Mesenchymal stem cell (in vitro differentiated cells and primary cell): ENCODE measurements around the gene ZNF207.

ENCODE experiments used
- DNase-seq: peaks from one replicate; pipeline ENCODE4 v3.0.0-alpha.2; 2013
- H2AFZ ChIP-seq: one replicate; pipeline ENCODE4 v1.6.1; 2013; ENCODE audit warnings: low read depth, mild to moderate bottlenecking, control low read depth, inconsistent platforms, low read length, moderate library complexity
- H2AK5ac ChIP-seq: 2 replicates; pipeline ENCODE4 v1.6.1; 2013; ENCODE audit warnings: low read length, moderate library complexity, mild to moderate bottlenecking, inconsistent platforms; ENCODE audit not compliant: severe bottlenecking
- H2BK120ac ChIP-seq: one replicate; pipeline ENCODE4 v1.6.1; 2013; ENCODE audit warnings: low read depth, mild to moderate bottlenecking, inconsistent platforms, low read length, moderate library complexity
- H2BK12ac ChIP-seq, 2 experiments: one replicate each; pipeline ENCODE4 v1.6.1; 2013; ENCODE audit warnings: inconsistent platforms in 2 of 2, low read length in 2 of 2, mild to moderate bottlenecking in 2 of 2, moderate library complexity in 2 of 2, control low read depth in 1 of 2
- H2BK15ac ChIP-seq: one replicate; pipeline ENCODE4 v1.6.1; 2013; ENCODE audit warnings: mild to moderate bottlenecking, low read depth, inconsistent platforms; ENCODE audit not compliant: poor library complexity, severe bottlenecking
- H2BK5ac ChIP-seq: 2 replicates; pipeline ENCODE4 v1.6.1; 2013; ENCODE audit warnings: low read depth, mild to moderate bottlenecking, low read length, control low read depth, inconsistent platforms; ENCODE audit not compliant: poor library complexity, severe bottlenecking
- H3K14ac ChIP-seq, 2 experiments: one replicate each; pipeline ENCODE4 v1.6.1; 2013; ENCODE audit warnings: inconsistent platforms in 2 of 2, low read length in 2 of 2, control low read depth in 1 of 2, mild to moderate bottlenecking in 1 of 2, moderate library complexity in 1 of 2
- H3K18ac ChIP-seq, 2 experiments: one replicate each; pipeline ENCODE4 v1.6.1; 2013; ENCODE audit warnings: inconsistent platforms in 2 of 2, low read length in 2 of 2, control low read depth in 1 of 2, low read depth in 1 of 2, mild to moderate bottlenecking in 1 of 2
- H3K23ac ChIP-seq, 2 experiments: one replicate each; pipeline ENCODE4 v1.6.1; 2013; ENCODE audit warnings: inconsistent platforms in 2 of 2, low read length in 2 of 2, mild to moderate bottlenecking in 2 of 2, moderate library complexity in 2 of 2, control low read depth in 1 of 2
- H3K27ac ChIP-seq: 2 replicates; pipeline ENCODE4 v1.5.1; 2013; ENCODE audit warnings: mild to moderate bottlenecking, moderate library complexity, low read length, control low read depth, inconsistent platforms; ENCODE audit not compliant: poor library complexity, severe bottlenecking
- H3K27me3 ChIP-seq, 2 experiments: 2 replicates each; pipeline versions ENCODE4 v1.6.1 to v1.7.0; 2013; ENCODE audit warnings: low read length in 2 of 2, mild to moderate bottlenecking in 2 of 2, moderate library complexity in 2 of 2, control low read depth in 1 of 2, inconsistent platforms in 1 of 2; ENCODE audit not compliant: control insufficient read depth in 1 of 2, insufficient read depth in 1 of 2
- H3K36me3 ChIP-seq, 2 experiments: 2 replicates each; pipeline versions ENCODE4 v1.6.1 to v1.7.0; 2013; ENCODE audit warnings: low read length in 2 of 2, control low read depth in 1 of 2, inconsistent platforms in 1 of 2, low read depth in 1 of 2, mild to moderate bottlenecking in 1 of 2; ENCODE audit not compliant: insufficient read depth in 2 of 2, control insufficient read depth in 1 of 2
- H3K4ac ChIP-seq, 2 experiments: one replicate each; pipeline ENCODE4 v1.6.1; 2013; ENCODE audit warnings: inconsistent platforms in 2 of 2, low read length in 2 of 2, mild to moderate bottlenecking in 2 of 2, moderate library complexity in 2 of 2, control low read depth in 1 of 2, low read depth in 1 of 2
- H3K4me1 ChIP-seq: 2 replicates; pipeline ENCODE4 v1.6.1; 2013; ENCODE audit warnings: low read depth, low read length, control low read depth; ENCODE audit not compliant: control insufficient read depth, insufficient read depth
- H3K4me2 ChIP-seq: 2 replicates; pipeline ENCODE4 v1.6.1; 2013; ENCODE audit warnings: low read length, mild to moderate bottlenecking, inconsistent platforms; ENCODE audit not compliant: poor library complexity, severe bottlenecking
- H3K4me3 ChIP-seq, 2 experiments: 2 replicates each; pipeline versions ENCODE4 v1.5.1 to v1.7.0; 2013; ENCODE audit warnings: low read length in 2 of 2, mild to moderate bottlenecking in 2 of 2, control low read depth in 1 of 2, low read depth in 1 of 2; ENCODE audit not compliant: insufficient read depth in 1 of 2
- H3K79me1 ChIP-seq: replicated peaks from 2 replicates; pipeline ENCODE4 v1.6.1; 2013; ENCODE audit warnings: mild to moderate bottlenecking, control low read depth, low read length, inconsistent platforms; ENCODE audit not compliant: poor library complexity, severe bottlenecking
- H3K9ac ChIP-seq: 2 replicates; pipeline ENCODE4 v1.7.0; 2013; ENCODE audit warnings: mild to moderate bottlenecking, low read length, moderate library complexity
- H3K9me3 ChIP-seq: 2 replicates; pipeline ENCODE4 v1.7.0; 2013; ENCODE audit warnings: mild to moderate bottlenecking, low read length; ENCODE audit not compliant: control insufficient read depth
- H4K8ac ChIP-seq: one replicate; pipeline ENCODE4 v1.6.1; 2013; ENCODE audit warnings: inconsistent platforms, mild to moderate bottlenecking, low read length, moderate library complexity
- H4K91ac ChIP-seq: one replicate; pipeline ENCODE4 v1.6.1; 2013; ENCODE audit warnings: mild to moderate bottlenecking, low read length, inconsistent platforms
- WGBS: methylation state at CpG from one replicate; pipeline ENCODE4 v1.1.7; 2013; ENCODE audit warnings: mixed read lengths; 5-methylcytosine and 5-hydroxymethylcytosine counted together

The ZNF207 gene

DNA sequence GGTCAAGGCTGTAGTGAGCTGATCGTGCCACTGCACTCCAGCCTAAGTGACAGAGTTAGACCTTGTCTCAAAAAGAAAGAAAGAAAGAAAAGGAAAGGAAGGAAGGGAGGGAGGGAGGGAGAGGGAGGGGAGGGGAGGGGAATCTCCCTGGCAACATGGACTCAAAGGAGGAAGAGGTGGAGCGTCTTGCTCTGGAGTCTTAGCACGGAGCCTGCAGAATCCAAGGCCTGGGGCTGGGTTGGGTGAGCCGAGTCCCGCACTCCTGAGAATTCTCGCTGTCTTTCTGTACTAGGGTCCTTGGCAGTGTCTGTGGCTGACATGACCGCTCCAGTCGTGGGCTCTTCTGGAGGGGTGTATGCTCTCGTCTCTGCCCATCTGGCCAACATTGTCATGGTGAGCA, 44.9 kb upstream of the ZNF207 start:
- H3K9me3 ChIP-seq, result no peaks in the 10 kb centered on the region
- H3K4me2 ChIP-seq, result no peak overlapping the region
- H2BK120ac ChIP-seq, result no peak overlapping the region
- peaks cover 39 to 48% of the 10 kb centered on the region in 2 experiments for H3K27me3 ChIP-seq
- H2AK5ac ChIP-seq, result no peak overlapping the region
- H3K4me1 ChIP-seq, result no peaks in the 10 kb centered on the region
- no peak overlapping the region for H3K4me3 ChIP-seq
- no peak overlapping the region for H3K23ac ChIP-seq
- H3K9ac ChIP-seq, result no peak overlapping the region
- H3K14ac ChIP-seq, result no peak overlapping the region
- H3K4ac ChIP-seq, result no peak overlapping the region
- H3K27ac ChIP-seq, result no peak overlapping the region
- no peak for DNase-seq
- no peak overlapping the region for H4K91ac ChIP-seq
- H2BK15ac ChIP-seq, result no peak overlapping the region
- WGBS, result 78% methylated on average over 9 of the region's 9 CpGs
- H2BK5ac ChIP-seq, result no peak overlapping the region
- H4K8ac ChIP-seq, result no peak overlapping the region
- no peak overlapping the region for H3K18ac ChIP-seq
- no peak overlapping the region for H2BK12ac ChIP-seq
- H2AFZ ChIP-seq, result no peak overlapping the region
- no peaks in the 10 kb centered on the region for H3K36me3 ChIP-seq
- H3K79me1 ChIP-seq, result no peaks in the 10 kb centered on the region

DNA sequence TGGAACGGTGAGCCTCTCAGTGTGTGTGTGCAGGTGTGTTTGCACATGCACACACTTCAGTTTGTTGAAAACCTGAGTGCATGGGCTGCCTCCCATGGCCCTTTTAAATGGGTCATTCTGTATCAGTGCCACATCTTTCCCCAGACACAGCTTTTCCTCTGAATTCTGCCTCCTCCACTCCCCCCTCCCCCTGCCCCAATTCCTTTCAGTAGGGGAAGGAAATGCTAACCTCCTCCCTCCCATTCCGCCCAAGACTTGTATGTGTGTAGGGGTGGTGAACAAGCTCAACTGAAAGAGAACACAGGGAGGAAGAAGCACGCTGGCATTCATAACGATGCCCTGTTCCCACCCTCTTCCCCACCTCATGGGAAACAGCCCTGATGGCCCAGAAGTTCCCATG, 42.3 kb upstream of the ZNF207 start:
- H3K14ac ChIP-seq, result no peak overlapping the region
- no peak overlapping the region for H4K91ac ChIP-seq
- no peak overlapping the region for H2BK5ac ChIP-seq
- no peak for DNase-seq
- H3K9ac ChIP-seq, result no peak overlapping the region
- H2AK5ac ChIP-seq, result no peak overlapping the region
- no peak overlapping the region for H2BK120ac ChIP-seq
- H3K27ac ChIP-seq, result no peak overlapping the region
- H3K4me1 ChIP-seq, result peaks cover 2% of the 10 kb centered on the region
- H3K4me3 ChIP-seq, result no peak overlapping the region
- H2BK12ac ChIP-seq, result no peak overlapping the region
- H2BK15ac ChIP-seq, result no peak overlapping the region
- no peak overlapping the region for H3K4ac ChIP-seq
- H3K23ac ChIP-seq, result no peak overlapping the region
- H2AFZ ChIP-seq, result no peak overlapping the region
- no peaks in the 10 kb centered on the region for H3K36me3 ChIP-seq
- 63% methylated on average over 1 of the region's 4 CpGs for WGBS
- H3K79me1 ChIP-seq, result no peaks in the 10 kb centered on the region
- H3K4me2 ChIP-seq, result no peak overlapping the region
- no peak overlapping the region for H4K8ac ChIP-seq
- peaks cover 40 to 47% of the 10 kb centered on the region in 2 experiments for H3K27me3 ChIP-seq
- no peak overlapping the region for H3K18ac ChIP-seq
- H3K9me3 ChIP-seq, result no peaks in the 10 kb centered on the region

DNA sequence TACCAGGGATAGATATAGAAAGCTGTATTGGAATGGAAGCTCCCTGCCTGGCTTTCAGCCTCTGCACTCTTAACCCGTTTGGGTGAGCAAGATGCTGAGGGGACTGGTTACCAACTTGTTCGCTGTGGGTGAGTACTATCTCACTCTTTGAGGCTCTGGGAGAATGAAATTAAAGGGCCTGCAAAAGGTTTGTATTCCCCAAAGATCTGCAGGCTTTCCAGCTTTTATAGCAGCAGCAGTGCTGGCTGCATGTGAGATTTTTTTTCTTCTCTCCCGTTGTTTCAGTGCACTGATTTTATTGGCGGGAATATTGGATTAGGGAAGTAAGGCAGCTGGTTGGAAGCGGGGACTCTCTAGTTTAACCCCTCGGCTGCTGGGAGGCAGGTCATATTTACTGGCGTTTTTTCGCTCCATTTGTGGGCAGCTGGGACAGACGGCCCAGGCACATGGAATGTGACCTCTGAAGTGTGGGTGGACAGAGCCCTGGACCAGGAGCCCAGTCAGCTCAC, 38.9 kb upstream of the ZNF207 start:
- peak overlapping the region in 1 of 2 experiments; percentile 68 for H3K4me3 ChIP-seq
- 19% methylated on average over 9 of the region's 9 CpGs for WGBS
- H3K79me1 ChIP-seq, result no peaks in the 10 kb centered on the region

DNA sequence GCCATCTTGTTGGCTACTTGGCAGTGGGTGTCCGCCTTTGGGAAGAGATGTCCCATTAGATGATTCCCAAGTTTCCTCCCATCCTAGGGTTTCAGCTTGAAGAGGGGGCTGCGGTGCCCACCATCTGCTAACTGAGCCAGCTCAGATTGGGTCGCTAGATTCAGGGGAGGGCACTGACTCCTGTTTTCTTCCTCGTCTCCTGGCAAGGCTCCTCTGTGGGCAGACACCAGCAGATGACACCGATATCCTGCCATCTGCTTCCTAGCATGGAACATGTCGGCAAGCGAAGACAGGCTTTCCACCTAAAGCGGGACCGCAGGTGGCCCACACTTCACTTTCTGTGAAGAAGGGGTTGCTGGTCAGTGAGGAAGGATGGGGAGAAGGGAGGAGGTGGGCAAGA, 35.3 kb upstream of the ZNF207 start:
- H4K8ac ChIP-seq, result no peak overlapping the region
- DNase-seq, result no peak
- H3K4me3 ChIP-seq, result no peak overlapping the region
- H3K27me3 ChIP-seq, result peaks cover 23 to 36% of the 10 kb centered on the region in 2 experiments
- H2BK15ac ChIP-seq, result no peak overlapping the region
- H3K4me2 ChIP-seq, result no peak overlapping the region
- no peak overlapping the region for H2BK12ac ChIP-seq
- no peak overlapping the region for H3K18ac ChIP-seq
- H3K9ac ChIP-seq, result no peak overlapping the region
- peaks cover 2% of the 10 kb centered on the region for H3K4me1 ChIP-seq
- no peak overlapping the region for H2AK5ac ChIP-seq
- H3K79me1 ChIP-seq, result no peaks in the 10 kb centered on the region
- H3K14ac ChIP-seq, result no peak overlapping the region
- no peaks in the 10 kb centered on the region for H3K9me3 ChIP-seq
- H3K4ac ChIP-seq, result no peak overlapping the region
- no peak overlapping the region for H2AFZ ChIP-seq
- H3K36me3 ChIP-seq, result no peaks in the 10 kb centered on the region
- no peak overlapping the region for H2BK120ac ChIP-seq
- no peak overlapping the region for H3K23ac ChIP-seq
- no peak overlapping the region for H4K91ac ChIP-seq
- 94% methylated on average over 9 of the region's 9 CpGs for WGBS
- H3K27ac ChIP-seq, result no peak overlapping the region
- H2BK5ac ChIP-seq, result no peak overlapping the region

More for the DNA sequence above, 38.9 kb upstream of the ZNF207 start:
- no peak for DNase-seq
- H2BK5ac ChIP-seq, result no peak overlapping the region
- no peak overlapping the region for H4K91ac ChIP-seq
- H2BK12ac ChIP-seq, result no peak overlapping the region
- H4K8ac ChIP-seq, result no peak overlapping the region
- no peak overlapping the region for H2AFZ ChIP-seq
- H3K14ac ChIP-seq, result no peak overlapping the region
- H3K36me3 ChIP-seq, result no peaks in the 10 kb centered on the region
- no peak overlapping the region for H3K27ac ChIP-seq
- H3K4ac ChIP-seq, result no peak overlapping the region
- H2BK15ac ChIP-seq, result no peak overlapping the region
- no peak overlapping the region for H2AK5ac ChIP-seq
- no peak overlapping the region for H3K18ac ChIP-seq
- H3K4me2 ChIP-seq, result peak overlapping the region; percentile 24
- peaks cover 44 to 46% of the 10 kb centered on the region in 2 experiments for H3K27me3 ChIP-seq
- peaks cover 2% of the 10 kb centered on the region for H3K4me1 ChIP-seq
- H3K9me3 ChIP-seq, result no peaks in the 10 kb centered on the region
- H2BK120ac ChIP-seq, result no peak overlapping the region
- H3K23ac ChIP-seq, result no peak overlapping the region
- H3K9ac ChIP-seq, result peak overlapping the region; percentile 64
